NCI-H1694 (cell line): ENCODE data around the gene HSPB7.
"Not testable (repeated sequence)": the region's sequence is repeated elsewhere in the genome, so short reads cannot be mapped to it uniquely, and the experiment has no call there.

Experiments
- DNase-seq: peaks from one replicate; lab custom pipeline; 2025; lab: John Stamatoyannopoulos, UW

Gene HSPB7

GRCh38 chr1:16006552-16007485, 11.0 kb downstream of the HSPB7 start:
- no peak for DNase-seq

- DNase-seq, result no peak
These were observed 11.8 kb downstream of the HSPB7 start for GRCh38 chr1:16006010-16006409.

- DNase-seq, result no peak
These were observed 12.2 kb downstream of the HSPB7 start for GRCh38 chr1:16005597-16005996.

- not testable (repeated sequence) for DNase-seq
These were observed 16.6 kb downstream of the HSPB7 start for GRCh38 chr1:16001274-16001673.

GRCh38 chr1:15998929-15999328, 18.9 kb downstream of the HSPB7 start:
- DNase-seq, result no peak

GRCh38 chr1:15997637-15998280, 20.1 kb downstream of the HSPB7 start:
- DNase-seq, result no peak

- DNase-seq, result no peak
These were observed 20.7 kb downstream of the HSPB7 start for GRCh38 chr1:15997076-15997585.

- DNase-seq, result no peak
These were observed 23.1 kb downstream of the HSPB7 start for GRCh38 chr1:15994590-15995351.

- DNase-seq, result no peak
These were observed 23.8 kb downstream of the HSPB7 start for GRCh38 chr1:15994081-15994480.

GRCh38 chr1:15993666-15994065, 24.2 kb downstream of the HSPB7 start:
- no peak for DNase-seq

GRCh38 chr1:15992582-15993500, 25.0 kb downstream of the HSPB7 start:
- DNase-seq, result no peak

- DNase-seq, result no peak
These were observed 25.7 kb downstream of the HSPB7 start for GRCh38 chr1:15992187-15992553.

- DNase-seq, result no peak
These were observed 26.2 kb downstream of the HSPB7 start for GRCh38 chr1:15991427-15992186.

GRCh38 chr1:15989776-15990175, 28.1 kb downstream of the HSPB7 start:
- DNase-seq, result no peak

GRCh38 chr1:15988856-15989736, 28.7 kb downstream of the HSPB7 start:
- DNase-seq, result no peak

- no peak for DNase-seq
These were observed 32.1 kb downstream of the HSPB7 start for GRCh38 chr1:15985611-15986297.

- DNase-seq, result no peak
These were observed 34.6 kb downstream of the HSPB7 start for GRCh38 chr1:15983275-15983674.

GRCh38 chr1:15981679-15982078, 36.2 kb downstream of the HSPB7 start:
- DNase-seq, result no peak

GRCh38 chr1:15977947-15978346, 39.9 kb downstream of the HSPB7 start:
- not testable (repeated sequence) for DNase-seq
